SHP77 treated with DMSO at 0.1 percent for 48 hours (cell line): Measurements from ENCODE around the gene FAM83F.
"Not testable (repeated sequence)": the region's sequence is repeated elsewhere in the genome, so short reads cannot be mapped to it uniquely, and the experiment has no call there.

ENCODE experiments used
- DNase-seq: peaks from one replicate; lab custom pipeline; 2025; lab: John Stamatoyannopoulos, UW

Gene FAM83F

DNA sequence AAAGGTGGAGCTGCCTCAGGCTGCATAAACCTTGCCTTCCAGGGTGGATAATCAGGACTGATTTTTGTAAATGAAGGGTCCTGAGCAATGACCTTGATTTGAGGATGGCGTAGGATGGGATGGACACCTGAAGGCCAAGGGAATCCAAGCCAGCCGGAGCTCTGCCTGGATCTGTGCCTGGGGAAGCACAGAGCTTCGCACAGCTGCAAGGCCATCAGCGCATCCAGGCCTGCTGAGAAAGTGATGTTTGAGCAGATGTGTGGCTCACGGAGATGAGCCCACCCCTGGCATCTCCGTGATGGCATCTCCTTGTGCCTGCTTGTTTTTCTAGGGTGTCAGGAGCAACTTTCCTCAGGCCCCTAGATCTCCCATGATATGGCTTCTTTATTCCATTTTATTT is 23.3 kb downstream of the FAM83F start:
- no peak for DNase-seq

GRCh38 chr22:40019100-40019499 is 24.3 kb downstream of the FAM83F start:
- DNase-seq, result no peak

DNA sequence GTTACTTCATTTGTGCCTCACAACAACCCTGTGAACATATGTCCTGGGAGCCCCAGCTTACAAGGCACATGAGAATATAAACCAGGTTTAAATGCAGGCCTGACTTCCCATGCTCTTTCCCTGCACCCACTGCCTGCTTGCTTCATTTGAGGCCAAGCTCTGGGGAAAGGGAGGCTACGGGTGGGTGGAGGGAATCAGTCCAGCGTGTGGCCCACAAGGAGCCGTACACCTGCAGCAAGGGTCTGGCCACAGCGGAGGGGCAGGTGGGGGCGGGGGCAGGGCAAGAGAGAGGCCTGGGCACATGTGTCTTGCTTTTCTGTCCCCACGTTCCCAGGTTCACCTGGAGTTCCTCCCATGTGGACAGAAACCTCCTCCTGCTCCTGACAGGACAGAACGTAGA is 26.2 kb downstream of the FAM83F start:
- no peak for DNase-seq

DNA sequence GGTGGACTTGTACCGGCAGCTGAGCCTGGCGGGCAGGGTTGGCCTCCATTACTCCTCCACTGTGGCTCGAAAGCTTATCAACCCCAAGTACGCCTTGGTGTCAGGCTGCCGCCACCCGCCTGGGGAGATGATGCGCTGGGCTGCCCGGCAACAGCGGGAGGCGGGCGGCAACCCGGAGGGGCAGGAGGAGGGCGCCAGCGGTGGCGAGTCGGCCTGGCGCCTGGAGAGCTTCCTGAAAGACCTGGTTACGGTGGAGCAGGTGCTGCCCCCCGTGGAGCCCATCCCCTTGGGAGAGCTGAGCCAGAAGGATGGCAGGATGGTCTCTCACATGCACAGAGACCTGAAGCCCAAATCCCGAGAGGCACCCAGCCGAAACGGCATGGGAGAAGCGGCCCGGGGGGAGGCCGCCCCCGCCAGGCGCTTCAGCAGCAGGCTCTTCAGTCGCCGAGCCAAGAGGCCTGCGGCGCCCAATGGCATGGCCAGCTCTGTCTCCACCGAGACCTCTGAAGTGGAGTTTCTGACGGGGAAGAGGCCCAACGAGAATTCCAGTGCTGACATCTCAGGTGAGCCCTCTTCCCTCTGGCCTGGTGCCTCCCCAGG is 26.7 kb downstream of the FAM83F start:
- DNase-seq, result no peak

- no peak for DNase-seq
These were observed 27.9 kb downstream of the FAM83F start for GRCh38 chr22:40022536-40023240.

- DNase-seq, result no peak
These were observed 28.6 kb downstream of the FAM83F start for GRCh38 chr22:40023341-40023841.

DNA sequence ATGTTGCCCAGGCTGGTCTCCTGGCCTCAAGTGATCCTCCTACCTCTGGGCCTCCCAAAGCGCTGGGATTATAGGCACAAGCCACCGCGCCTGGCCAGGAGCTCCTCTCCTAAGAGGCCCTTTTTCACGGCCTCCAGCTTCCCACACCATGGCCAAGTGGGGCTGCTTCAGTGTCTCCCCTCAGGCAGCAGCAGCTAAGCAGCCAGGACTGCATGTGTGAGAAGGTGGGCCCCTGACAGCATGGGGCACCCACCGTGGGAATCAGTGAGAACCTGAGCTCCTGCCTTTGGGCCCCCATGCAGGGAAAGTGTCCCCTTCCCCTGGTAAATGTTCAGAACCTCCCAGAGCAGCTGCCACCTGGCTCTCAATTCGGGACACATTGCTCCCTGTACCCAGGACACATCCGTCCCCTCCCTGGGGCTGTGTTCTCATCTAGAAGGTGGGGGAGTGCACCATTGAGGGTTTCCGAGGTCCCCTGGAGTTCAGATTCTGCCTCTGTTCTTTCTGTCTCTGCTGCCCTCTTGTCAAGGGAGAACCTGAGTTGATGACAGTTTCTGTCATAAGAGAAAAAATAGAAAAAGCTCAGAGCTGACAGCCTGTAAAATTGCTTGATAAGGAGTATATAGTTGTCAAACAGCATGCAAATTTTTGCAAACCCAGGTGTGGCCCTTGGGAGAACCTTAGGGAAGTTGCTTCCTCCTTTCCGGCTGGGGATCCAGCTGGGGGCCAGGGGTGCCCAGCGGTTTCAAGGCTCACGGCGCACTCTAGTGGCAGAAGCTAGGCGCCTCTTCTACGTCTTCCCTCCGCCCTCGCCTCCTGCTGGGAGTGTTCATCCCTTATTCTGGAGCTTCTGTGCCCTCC is 29.7 kb downstream of the FAM83F start:
- DNase-seq, result no peak

- not testable (repeated sequence) for DNase-seq
These were observed 30.3 kb downstream of the FAM83F start for GRCh38 chr22:40025062-40025379.

DNA sequence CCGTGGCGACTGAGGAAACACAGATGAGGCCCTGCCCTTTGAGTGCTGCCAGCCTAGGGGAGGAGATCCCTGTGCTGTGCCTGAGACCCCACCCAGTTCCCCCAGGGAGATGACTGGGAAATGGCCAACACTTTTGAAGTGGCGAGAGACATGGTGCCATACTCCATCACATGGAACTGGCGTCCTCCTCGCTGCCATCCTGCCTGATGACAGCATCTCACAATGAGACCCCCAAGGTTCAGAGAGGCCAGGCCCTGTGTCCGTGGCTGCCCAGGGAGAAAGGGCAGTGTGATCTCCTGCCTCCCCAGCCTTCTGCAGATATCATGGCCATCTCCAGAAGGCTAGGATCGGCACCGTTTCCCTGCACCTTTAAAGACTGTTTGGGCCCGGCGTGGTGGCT is 31.1 kb downstream of the FAM83F start:
- no peak for DNase-seq

GRCh38 chr22:40026641-40027040 is 31.9 kb downstream of the FAM83F start:
- DNase-seq, result no peak

DNA sequence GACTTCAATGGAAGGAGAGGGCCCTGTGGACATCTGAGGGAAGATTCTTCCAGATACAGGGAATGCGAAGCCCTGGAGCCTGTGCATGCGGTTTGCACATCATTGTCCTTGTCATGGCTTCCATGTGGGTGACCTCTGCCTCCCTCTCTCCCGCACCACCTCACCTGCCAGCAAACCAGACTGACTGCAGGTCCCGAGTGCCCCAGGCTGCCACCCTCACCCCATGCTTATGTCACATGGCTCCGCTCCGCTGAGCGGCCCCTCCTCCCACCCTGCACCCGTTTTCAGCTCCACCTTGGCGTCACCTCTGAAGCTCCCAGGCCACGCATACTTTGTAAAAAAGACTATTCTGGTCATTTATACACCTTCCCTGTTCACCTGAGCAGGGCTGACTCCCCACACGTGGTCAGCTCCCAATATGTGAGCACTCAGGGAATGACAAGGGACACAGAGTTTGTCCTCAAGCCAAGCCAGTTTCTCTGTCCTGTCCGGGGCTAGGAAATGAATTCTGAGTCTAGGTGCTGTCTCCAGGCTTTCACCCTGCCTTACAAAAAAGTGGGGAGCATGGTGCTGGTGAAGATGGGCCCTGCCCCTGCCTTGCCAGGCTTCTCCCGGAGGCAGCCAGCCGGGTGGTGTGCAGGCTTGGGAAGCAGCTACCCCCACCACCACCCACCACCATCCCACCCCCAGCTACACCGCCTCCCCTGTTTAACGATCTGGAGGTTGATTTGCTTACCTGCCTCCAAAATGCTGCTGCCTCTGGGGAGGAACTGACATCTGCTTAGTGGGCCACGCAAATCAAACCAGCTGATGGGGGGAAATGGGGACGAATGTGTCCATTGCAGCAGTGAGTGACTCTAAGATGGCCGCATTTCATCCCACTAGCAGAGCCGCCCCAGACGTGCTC is 32.7 kb downstream of the FAM83F start:
- DNase-seq, result no peak

GRCh38 chr22:40028098-40028425 is 33.3 kb downstream of the FAM83F start:
- no peak for DNase-seq

DNA sequence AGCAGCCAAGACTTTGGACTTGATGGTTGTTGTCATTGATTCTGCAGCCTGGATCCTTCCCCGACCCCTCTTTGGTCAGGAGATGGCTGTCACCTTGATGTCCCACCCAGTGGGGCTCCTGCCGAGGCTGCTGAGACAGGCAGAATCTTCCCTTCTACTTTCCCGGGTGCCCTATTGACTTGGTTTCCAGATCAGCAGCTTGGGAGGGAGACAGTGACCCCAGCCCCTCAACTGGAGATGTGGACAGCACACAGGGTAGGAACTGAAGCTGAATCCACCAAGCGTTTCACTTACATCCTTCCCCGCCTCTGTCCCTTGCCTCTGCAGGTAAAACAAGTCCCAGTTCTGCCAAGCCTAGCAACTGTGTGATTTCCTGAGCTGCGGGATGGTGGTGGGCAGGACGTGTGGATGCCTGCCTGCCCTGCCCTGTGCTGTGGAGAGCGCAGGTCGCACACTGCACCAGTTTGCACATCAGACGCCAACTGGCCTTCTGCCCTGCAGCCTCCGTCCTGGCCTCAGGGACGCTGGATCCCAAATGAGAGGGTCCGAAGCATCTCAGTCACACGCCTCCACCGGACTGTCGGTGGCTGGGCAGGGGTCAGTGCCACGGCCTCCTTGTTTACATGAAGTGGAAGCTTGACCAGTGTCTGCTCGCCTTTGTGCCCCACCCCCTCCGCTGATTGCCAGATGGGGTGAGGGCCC is 34.6 kb downstream of the FAM83F start:
- no peak for DNase-seq

- DNase-seq, result no peak
These were observed 35.4 kb downstream of the FAM83F start for GRCh38 chr22:40030026-40030757.

DNA sequence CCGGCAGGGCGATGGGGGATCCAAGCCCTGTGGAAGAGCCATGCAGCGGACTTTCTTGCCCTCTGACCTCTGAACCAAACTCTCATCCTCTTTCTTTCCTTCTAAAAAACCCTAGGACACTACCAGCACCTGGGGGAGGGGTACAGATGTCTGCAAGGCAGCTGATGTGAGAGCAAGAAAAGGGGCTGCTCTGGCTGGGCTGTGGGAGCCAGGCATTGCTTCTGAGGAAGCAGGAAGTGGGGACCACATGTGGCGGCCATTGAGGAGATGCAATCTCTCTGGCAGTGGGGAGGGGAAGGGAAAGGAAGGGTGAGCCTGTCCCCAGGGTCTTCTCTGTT is 36.0 kb downstream of the FAM83F start:
- DNase-seq, result no peak

DNA sequence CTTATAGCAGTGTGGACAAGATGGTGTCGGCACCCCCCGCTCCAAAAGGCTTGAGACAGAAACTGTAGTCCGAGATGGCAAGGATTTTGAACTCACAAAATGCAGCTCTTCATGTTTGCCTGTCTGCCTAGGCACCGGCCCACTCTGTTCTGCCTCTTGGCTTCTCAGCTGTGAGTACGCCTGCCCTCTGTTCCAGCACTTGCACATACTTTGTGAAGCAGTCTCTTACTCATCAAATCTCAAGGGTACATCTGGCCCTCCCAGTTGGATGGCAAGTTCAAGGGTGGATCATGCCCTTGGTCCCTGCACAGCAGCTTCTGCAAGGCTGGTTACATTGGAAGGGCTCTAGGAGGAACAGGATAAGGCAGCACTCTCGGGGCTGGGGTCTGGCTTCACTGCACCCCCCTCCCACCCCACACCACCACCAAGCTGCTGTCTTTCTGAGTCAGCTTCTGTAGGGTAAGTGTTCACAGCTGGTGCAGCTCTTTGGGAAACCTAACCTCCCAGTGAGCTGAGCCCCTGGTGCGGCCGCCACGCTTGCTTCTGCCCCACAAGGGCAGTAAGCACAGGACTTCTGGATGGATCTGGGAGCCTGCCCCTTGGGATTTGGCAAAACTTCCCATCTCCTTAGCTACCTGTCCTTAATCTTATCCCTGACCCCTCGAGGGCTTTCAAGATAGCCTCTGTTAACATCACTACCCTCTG is 37.2 kb downstream of the FAM83F start:
- no peak for DNase-seq

DNA sequence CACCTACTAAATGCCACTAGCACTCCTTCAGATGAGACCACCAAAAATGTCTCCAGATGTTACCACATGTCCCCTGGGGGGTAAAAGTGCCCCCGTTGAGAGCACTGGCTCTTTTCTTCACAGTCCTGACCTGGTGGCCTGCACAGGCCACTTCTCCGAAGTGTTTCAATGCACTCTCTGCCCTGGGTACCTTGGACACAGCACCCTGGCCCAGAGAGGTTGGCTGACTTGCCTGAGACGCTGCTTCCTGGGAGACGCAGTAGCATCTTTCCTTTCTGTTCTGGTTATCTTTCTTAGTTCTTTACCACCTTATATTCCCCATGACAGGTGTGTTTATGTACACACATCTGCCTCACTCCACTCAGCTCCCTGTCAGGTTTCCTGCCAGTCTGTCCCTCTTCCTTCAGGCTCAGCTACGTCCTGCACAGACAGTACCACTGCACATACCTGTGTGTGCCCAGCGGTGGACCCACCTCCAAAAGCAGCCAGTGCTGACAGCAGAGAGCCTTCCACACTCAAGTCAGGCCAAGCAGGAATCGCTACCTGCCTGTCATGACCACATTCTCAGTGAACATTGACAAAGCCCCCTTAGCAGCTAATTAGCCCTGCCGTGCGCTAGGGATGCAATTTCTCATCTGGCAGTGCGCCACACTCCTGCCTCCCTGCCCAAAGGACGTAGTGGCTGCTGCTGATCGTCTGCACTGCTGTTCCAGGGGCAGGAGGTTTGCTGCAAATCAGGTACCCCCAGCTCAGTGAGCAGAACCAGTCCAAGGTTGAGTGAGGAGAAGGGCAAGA is 39.0 kb downstream of the FAM83F start:
- DNase-seq, result no peak

DNA sequence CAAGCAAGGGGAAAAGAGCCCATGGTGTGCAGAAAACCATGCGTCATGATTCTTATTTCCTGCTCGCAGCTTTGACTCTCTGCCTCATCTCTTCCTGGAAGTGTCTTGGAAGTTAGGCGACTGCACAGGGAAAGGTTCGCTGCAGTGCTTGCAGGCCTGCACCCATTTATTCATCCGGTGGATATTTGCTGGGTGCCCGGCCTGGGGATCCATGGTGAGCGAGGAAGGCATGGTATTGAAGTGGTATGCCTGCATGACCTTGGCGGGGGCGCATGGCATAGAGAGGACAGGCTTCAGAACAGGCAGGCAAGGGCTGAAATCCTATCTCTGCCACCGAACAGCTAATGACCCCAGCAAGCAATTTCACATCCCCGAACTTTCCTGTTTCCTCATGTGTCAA is 40.6 kb downstream of the FAM83F start:
- DNase-seq, result no peak

GRCh38 chr22:40036126-40036525 is 41.4 kb downstream of the FAM83F start:
- no peak for DNase-seq
